ENCODE data around the gene MRGPRD. TPM values are rescaled to one million over a fixed set of nuclear protein-coding genes. Genes with fewer than 3 reads are reported as not detected.
A peak's percentile ranks its signal among the peaks of the same experiment; 100 is the strongest.

The MRGPRD gene
- total RNA-seq, 4 donors from 2014 or later: not detected

DNA sequence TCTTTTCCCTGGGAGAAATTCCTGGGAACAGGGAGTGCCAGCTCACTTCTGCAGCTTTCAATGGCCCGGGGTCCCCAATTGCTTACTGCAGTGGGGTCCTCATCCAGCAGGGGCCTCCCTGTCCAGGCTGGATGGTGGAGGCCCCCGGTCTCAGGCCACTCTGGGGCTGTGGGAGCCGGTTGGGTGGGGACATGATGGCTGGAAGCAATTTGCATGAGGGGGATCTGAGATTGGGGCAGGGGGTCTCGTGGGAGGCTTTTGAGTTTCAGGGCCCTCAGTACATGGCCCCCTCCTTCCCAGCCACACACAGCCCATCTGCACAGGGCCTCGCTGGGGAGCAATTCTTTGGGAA, 25.2 kb downstream of the MRGPRD start:
- TF ChIP-seq POLR2A (IDR thresholded peaks at IDR 0.05): no peak
- TF ChIP-seq, protein P1, sequence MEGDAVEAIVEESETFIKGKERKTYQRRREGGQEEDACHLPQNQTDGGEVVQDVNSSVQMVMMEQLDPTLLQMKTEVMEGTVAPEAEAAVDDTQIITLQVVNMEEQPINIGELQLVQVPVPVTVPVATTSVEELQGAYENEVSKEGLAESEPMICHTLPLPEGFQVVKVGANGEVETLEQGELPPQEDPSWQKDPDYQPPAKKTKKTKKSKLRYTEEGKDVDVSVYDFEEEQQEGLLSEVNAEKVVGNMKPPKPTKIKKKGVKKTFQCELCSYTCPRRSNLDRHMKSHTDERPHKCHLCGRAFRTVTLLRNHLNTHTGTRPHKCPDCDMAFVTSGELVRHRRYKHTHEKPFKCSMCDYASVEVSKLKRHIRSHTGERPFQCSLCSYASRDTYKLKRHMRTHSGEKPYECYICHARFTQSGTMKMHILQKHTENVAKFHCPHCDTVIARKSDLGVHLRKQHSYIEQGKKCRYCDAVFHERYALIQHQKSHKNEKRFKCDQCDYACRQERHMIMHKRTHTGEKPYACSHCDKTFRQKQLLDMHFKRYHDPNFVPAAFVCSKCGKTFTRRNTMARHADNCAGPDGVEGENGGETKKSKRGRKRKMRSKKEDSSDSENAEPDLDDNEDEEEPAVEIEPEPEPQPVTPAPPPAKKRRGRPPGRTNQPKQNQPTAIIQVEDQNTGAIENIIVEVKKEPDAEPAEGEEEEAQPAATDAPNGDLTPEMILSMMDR (IDR thresholded peaks at IDR 0.05): no peak
- 7 to 21% methylated on average over 2 to 4 of the region's 5 CpGs for WGBS, 2 donors
- DNase-seq (ENCODE audit: low spot score in 2 of 2): no peak
- intact Hi-C loops (cut with DNase I; ENCODE audit: low total_unique reads): no loop called here
- no peak overlapping the region for H3K4me3 ChIP-seq (ENCODE audit: low read depth, poor library complexity, severe bottlenecking)

DNA sequence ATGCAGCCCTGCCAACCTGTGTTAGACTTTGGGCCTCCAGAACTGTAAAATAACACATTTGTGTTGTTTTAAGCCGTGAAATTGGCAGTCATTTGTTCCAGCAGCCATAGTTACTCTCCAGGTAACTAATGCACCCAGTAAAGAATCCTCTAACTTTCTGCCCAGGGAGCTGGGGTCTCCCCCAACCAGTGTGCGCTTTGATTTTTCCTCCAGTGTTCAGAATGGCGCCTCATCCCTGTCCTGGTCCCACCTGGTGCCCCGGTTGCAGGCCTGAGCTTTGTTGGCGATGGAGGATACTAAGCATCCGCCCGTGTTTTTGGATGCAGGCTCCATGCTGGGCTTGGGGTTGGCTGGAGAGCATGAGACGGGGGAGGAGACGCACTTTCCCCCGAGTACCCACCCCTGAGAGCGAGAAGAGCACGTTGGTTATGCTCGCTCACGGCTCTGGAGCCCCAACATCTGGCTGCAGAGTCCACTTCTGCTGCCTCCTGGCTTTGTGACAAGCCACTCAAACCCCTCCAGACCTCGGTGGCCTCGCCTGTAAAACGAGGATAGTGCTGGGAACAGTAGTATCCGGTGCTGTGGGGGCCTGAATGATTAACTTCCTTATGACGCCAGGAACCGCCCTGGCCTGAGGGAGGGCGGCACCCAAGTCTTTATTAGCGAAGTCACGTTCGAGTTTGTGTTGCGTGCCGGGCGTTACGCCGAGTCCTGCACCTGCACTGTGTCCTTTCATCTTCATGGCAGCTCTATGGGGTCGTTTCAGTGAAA, 25.8 kb downstream of the MRGPRD start:
- TF ChIP-seq POLR2A (IDR thresholded peaks at IDR 0.05): no peak
- TF ChIP-seq, protein P1 (IDR thresholded peaks at IDR 0.05): no peak
- intact Hi-C loops (cut with DNase I; ENCODE audit: low total_unique reads): no loop called here
- WGBS, 2 donors: 38 to 40% methylated on average over 28 of the region's 30 CpGs
- no peak overlapping the region for H3K4me3 ChIP-seq (ENCODE audit: low read depth, poor library complexity, severe bottlenecking)
- peak in 1 of 2 donors; percentile 39 for DNase-seq (ENCODE audit: low spot score in 2 of 2)

DNA sequence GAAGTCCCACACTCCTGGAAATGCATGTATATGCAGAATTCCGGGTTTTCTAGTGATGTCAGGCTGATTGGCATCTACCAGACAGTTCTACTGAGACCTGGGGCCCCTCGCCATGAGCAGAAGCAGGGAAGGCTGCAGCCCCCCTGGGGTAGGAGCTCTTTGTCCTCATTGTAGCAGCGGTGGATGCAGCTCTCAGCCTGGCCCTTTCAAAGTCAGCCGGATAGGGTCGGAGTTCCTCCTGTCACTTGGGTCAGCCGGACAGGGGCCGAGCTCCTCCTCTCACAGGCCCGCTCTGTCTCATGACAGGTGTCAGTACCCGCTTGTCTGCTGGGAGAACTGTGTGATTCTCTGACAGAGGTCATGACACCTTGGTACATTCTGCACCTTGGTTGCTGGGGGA, 30.0 kb downstream of the MRGPRD start:
- no peak overlapping the region for H3K4me3 ChIP-seq (ENCODE audit: low read depth, poor library complexity, severe bottlenecking)
- no peak for DNase-seq (ENCODE audit: low spot score in 2 of 2)
- 85 to 88% methylated on average over 5 to 9 of the region's 9 CpGs for WGBS, 2 donors
- intact Hi-C loops (cut with DNase I; ENCODE audit: low total_unique reads): no loop called here
- TF ChIP-seq, protein P1 (IDR thresholded peaks at IDR 0.05): no peak
- TF ChIP-seq POLR2A (IDR thresholded peaks at IDR 0.05): no peak

DNA sequence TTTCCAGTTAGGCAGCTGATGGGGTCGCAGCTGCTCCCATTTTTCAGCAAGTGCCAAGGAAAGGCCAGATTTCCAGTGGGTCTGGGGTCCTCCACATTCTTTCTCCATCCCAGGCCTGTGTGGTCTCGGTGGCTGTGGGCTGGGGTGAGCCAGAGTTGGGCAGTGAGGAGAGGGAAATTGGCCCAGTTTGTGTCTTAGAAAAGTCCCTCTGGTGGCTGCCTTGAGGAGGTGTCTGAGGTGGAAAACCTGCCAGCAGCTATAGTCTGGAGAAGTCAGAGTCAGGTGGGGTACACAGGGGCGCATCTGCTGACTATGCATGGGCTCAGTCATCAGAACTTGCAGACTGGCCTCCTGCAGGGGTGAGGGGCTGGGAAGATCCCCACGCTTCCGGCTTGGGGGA, 30.5 kb downstream of the MRGPRD start:
- no peak overlapping the region for H3K4me3 ChIP-seq (ENCODE audit: low read depth, poor library complexity, severe bottlenecking)
- 69 to 80% methylated on average over 5 of the region's 5 CpGs for WGBS, 2 donors
- intact Hi-C loops (cut with DNase I; ENCODE audit: low total_unique reads): no loop called here
- no peak for DNase-seq (ENCODE audit: low spot score in 2 of 2)
- no peak for TF ChIP-seq POLR2A (IDR thresholded peaks at IDR 0.05)
- TF ChIP-seq, protein P1 (IDR thresholded peaks at IDR 0.05): no peak

DNA sequence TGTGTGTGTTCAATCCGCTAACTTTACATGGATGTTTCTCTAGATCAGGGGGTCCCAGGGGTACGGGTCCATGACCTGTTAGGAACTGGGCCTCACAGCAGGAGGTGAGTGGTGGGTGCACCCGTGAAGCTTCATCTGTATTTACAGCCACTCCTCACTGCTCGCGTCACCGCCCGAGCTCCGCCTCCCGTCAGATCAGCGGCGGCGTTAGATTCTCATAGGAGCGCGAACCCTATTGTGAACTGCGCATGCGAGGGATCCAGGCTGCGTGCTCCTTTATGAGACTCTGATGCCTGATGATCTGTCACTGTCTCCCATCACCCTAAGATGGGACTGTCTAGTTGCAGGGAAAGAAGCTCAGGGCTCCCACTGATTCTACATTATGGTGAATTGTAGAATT, 31.9 kb downstream of the MRGPRD start:
- intact Hi-C loops (cut with DNase I; ENCODE audit: low total_unique reads): no loop called here
- no peak for DNase-seq (ENCODE audit: low spot score in 2 of 2)
- no peak overlapping the region for H3K4me3 ChIP-seq (ENCODE audit: low read depth, poor library complexity, severe bottlenecking)
- 94% methylated on average over 17 of the region's 17 CpGs for WGBS, 2 donors
- TF ChIP-seq, protein P1 (IDR thresholded peaks at IDR 0.05): no peak
- TF ChIP-seq POLR2A (IDR thresholded peaks at IDR 0.05): no peak

DNA sequence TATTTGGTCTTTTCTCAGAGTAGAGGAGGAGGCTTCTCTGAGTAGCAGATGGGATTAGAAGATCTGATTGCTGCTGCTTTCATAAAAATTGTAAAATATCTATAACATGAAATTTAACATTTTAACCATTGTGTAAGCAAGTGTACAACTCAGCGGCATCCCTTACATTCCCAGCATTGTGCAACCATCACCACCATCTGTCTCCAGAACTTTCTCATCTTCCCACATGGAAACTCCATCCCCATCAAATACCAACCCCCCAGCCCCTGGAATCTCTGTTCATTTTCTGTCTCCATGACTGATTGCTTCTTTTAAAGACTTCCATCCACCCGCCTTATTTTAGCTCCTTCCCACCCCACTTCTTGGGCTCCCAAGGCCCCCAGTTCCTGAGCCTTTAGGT, 32.3 kb downstream of the MRGPRD start:
- 59 to 75% methylated on average over 2 of the region's 2 CpGs for WGBS, 2 donors
- no peak for DNase-seq (ENCODE audit: low spot score in 2 of 2)
- H3K4me3 ChIP-seq (ENCODE audit: low read depth, poor library complexity, severe bottlenecking): no peak overlapping the region
- intact Hi-C loops (cut with DNase I; ENCODE audit: low total_unique reads): no loop called here
- TF ChIP-seq, protein P1 (IDR thresholded peaks at IDR 0.05): no peak
- TF ChIP-seq POLR2A (IDR thresholded peaks at IDR 0.05): no peak
